NCI-H526 (cell line): ENCODE measurements around the gene POLD1.
A peak's percentile ranks its signal among the peaks of the same experiment; 100 is the strongest.
"Not testable (repeated sequence)": the region's sequence is repeated elsewhere in the genome, so short reads cannot be mapped to it uniquely, and the experiment has no call there.

Experiments used
- DNase-seq, 2 experiments: peaks; one replicate each; lab custom pipeline; 2025; lab: John Stamatoyannopoulos, UW

Gene POLD1

DNA sequence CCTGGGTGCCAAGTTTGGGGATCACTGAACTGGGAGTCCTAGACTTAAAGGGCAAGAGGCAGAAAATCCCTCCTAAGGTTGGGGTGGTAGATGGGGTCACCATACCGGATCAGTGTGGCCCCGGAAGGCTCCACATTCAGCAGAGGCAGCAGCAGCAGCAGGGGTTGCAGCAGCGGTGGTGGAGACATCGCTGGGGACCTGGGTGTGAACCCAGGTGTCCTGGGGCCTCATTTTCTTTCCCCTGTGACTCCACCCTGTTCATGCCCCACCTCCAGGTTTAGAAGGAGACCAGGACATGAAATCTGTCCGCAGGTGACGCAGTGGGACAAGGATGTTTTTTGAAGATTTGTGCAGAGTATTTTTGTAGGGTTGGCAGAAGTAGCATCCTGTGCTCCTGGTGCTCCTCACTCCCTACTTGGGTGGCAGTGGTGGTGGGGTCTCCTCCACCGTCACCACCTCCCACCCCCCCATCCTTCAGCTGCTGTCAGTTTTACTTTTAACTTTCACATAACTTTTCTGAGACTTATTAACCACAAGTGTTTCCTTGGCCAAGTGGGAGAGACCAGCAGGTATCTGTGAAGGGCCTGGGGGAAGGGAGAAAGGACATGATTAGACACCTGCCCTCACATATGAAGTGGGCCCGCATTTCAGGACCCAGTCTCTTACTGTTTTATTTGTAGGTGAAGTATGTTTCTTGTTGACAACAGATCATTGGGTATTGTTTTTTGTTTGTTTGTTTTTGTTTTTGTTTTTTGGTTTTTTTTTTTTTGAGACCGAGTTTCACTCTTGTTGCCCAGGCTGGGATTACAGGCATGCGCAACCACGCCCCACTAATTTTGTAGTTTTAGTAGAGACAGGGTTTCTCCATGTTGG, 18.5 kb upstream of the POLD1 start, which contains the start of gene NAPSA:
NAPSA (minus strand) TSS at position 206 of the 873 bp plus-strand sequence; CDS start at position 188, 18 bp downstream.
- DNase-seq: no peak

DNA sequence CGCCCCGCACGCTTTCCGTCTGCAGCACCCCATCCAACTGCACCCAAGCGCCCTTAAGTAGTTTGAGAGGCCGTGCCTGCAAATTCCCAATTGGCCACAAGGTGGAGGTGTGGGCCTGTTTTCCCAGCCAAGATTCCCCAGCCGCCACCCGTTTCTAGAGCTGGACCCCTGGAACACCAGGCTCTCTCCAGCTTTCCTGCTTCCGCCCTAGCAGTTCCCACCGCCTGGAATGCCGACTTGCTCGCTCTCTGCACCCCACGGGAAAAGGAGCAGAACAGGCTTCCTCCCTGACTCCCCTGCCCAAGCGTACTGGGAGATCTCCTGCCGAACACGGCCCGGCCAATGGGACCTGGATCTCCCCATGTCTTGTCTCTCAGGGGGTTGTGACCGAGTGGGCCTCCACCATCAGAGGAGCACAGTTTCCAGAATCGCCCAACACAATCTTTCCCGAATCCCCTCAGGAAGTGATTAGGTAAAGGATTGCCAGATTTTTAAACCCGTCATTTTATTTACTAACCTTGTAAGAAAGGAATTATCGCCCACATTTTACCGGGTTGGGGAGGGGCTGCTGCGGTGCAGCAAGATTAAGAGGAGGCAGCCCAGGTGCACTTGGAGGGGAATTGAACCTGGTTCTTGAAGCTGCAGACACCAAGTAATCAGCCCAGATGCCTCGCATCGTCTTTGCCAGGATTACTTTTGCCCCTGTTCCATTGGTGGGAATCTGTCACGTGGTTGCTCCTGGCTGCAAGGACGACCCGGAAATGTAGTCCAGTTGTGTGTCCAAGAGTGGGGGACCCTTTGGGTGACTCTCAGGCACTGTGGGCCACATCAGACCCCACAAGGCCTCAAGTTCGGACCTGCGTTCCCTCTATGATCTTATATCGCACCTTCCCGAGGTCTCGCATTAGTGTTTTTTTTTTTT, 15.2 kb upstream of the POLD1 start:
- DNase-seq: peak; percentile 74 to 90

DNA sequence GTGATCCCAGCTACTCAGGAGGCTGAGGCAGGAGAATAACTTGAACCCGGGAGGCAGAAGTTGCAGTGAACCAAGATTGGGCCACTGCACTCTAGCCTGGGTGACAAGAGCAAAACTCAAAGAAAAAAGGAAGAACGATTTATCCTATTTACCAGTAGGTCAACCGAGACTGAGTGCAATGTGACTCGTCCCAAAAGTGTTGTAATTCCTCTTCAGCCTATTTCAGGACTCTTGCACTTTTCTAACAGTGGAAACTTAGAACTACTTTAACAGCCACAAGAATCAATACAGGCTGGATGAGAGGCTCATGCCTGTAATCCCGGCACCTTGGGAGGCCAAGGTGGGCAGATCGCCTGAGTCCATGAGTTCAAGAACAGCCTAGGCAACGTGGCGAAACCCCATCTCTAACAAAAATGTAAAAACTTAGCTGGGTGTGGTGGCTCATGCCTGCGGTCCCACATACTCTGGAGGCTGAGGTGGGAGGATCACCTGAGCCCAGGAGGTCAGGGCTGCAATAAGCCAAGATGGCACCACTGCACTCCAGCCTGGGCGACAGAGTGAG, 12.2 kb upstream of the POLD1 start:
- DNase-seq: no peak

DNA sequence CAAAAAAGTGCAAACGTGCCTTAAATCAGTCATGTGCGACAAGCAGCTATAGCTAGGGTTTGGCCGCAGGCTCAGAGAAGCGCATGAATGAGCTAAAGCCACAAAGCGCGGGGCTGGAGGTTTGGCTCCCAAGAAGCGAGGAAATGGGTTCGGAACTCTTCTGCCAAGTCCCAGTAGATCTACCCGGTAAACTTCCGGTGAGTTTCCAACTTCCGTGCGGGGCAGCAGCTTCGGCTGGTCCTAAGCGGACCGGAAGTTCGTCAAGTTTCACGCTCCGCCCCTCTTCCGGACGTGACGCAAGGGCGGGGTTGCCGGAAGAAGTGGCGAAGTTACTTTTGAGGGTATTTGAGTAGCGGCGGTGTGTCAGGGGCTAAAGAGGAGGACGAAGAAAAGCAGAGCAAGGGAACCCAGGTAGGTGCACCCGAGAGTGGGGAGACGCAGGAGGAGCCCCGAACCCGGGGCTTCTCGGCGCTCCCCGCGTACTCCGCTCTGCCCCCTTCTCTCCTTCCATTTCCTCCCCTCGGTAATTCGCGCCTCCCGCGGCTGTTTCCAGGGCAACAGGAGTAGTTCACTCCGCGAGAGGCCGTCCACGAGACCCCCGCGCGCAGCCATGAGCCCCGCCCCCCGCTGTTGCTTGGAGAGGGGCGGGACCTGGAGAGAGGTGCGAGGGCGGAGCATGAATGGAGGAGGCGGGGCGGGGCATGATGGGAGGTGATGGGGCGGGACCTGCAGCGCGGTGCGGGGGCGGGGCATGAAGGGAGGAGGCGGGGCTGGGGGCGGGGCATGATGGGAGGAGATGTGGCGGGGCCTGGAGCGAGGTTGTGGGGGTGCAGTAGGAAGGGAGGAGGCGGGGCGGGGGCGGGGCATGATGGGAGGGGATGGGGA, 7.7 kb upstream of the POLD1 start, which contains the start of gene NR1H2:
NR1H2 (plus strand) TSS at position 292 of the 885 bp plus-strand sequence. CDS start 1,149 bp downstream, outside the sequence.
- DNase-seq: peak; percentile 94 to 98

DNA sequence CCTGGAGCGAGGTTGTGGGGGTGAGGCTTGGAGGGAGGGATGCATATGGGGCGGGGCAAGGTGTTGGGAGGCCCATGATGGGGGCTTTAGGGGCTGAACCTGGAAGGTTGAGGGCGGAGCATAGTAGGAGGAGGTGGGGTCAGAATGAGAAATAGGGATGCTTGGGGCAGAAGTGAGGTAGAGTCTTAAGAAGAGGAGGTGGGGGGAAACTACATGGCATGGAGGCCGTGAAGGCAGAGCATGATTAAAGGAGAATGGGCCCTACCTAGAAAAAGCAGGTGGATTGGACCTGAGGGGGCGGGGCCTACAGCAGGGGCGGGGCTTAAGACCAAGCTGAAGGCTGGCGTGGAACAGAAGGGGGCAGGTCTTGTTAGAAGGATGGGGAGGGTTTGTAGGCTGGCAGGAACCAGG, 7.1 kb upstream of the POLD1 start:
- DNase-seq: peak; percentile 56 to 85

DNA sequence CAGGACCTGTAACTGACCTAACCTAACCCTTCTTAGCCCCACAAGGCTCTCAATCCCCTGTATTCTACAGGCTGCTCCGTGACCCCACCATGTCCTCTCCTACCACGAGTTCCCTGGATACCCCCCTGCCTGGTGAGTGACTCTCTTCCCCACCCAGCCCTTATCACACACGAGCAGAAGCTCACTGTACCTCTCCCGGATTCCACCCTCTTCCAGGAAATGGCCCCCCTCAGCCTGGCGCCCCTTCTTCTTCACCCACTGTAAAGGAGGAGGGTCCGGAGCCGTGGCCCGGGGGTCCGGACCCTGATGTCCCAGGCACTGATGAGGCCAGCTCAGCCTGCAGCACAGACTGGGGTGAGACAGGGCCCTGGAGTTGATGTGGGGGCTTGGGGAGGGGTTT, 6.6 kb upstream of the POLD1 start:
- no peak for DNase-seq

DNA sequence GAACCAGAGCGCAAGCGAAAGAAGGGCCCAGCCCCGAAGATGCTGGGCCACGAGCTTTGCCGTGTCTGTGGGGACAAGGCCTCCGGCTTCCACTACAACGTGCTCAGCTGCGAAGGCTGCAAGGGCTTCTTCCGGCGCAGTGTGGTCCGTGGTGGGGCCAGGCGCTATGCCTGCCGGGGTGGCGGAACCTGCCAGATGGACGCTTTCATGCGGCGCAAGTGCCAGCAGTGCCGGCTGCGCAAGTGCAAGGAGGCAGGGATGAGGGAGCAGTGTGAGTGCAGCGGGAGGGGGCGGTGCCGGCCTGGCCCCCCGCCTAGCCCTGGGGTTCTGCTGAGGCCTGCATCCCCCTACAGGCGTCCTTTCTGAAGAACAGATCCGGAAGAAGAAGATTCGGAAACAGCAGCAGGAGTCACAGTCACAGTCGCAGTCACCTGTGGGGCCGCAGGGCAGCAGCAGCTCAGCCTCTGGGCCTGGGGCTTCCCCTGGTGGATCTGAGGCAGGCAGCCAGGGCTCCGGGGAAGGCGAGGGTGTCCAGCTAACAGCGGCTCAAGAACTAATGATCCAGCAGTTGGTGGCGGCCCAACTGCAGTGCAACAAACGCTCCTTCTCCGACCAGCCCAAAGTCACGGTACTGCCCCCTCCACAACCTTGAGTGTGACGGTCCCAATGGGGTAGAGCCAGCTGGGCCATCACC, 5.8 kb upstream of the POLD1 start:
- no peak for DNase-seq

DNA sequence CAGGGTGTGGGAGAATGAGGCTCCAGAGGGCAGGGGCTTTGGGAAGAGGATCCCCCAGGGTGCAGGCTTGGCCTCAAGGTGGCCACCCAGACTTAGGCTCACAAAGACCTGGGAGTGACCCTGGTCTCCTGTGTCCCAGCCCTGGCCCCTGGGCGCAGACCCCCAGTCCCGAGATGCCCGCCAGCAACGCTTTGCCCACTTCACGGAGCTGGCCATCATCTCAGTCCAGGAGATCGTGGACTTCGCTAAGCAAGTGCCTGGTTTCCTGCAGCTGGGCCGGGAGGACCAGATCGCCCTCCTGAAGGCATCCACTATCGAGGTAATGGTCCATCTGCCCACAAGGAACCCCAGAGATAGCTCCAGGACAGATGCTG, 5.3 kb upstream of the POLD1 start:
- DNase-seq: no peak

DNA sequence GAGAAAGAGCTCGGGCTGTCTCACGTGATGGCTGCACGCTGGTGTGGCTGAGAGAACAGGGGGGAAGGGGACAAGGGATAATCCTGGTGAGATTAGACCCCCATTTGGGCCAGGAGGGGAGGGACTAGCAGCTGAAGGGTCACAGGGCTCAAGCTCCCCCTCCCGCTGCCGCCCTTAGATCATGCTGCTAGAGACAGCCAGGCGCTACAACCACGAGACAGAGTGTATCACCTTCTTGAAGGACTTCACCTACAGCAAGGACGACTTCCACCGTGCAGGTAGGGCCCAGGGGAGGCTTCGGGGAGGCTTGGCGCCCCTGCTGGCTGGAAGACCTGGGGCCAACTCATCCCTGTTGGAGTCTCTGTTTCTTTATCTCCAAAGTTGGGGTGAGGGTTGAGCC, 4.5 kb upstream of the POLD1 start:
- no peak for DNase-seq

DNA sequence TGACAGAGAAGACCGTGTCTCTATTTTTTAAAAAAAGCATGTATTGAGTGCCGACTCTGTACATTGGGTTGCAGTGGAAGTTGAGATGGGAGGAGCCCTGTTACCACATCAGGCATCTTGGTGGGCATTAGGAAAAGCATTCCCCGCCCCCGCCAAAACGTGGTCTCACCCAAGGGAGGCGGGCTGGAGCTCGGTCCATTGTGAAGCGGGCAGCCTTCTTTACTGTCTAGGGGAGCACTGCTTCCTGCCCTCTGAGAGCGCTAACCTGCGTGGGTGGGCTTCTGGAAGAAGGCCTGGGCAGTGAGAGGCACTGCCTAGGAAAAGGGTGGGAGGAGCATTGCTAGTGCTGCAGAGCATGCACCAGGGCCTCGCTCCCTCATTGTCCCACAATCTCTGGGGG, 4.0 kb upstream of the POLD1 start:
- DNase-seq: no peak

DNA sequence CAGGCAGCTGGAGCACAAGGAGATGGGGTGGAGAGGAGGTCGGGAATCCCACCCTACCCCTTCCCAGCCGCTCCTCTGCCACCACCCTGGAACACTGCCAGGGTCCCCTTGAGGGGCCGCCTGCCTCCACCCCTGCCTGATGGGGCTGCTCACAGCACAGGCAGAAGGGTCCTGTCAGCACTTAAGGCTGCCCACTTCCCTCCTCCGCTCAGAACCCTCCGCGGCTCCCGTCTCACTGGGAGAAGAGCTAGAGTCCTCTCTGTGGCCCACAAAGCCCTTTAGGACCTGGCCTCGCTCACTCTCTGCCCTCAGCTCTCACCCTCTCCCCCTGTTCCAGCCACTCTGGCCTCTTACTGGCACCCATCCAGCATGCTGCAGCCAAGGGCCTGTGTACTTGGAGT, 3.4 kb upstream of the POLD1 start:
- DNase-seq: no peak

DNA sequence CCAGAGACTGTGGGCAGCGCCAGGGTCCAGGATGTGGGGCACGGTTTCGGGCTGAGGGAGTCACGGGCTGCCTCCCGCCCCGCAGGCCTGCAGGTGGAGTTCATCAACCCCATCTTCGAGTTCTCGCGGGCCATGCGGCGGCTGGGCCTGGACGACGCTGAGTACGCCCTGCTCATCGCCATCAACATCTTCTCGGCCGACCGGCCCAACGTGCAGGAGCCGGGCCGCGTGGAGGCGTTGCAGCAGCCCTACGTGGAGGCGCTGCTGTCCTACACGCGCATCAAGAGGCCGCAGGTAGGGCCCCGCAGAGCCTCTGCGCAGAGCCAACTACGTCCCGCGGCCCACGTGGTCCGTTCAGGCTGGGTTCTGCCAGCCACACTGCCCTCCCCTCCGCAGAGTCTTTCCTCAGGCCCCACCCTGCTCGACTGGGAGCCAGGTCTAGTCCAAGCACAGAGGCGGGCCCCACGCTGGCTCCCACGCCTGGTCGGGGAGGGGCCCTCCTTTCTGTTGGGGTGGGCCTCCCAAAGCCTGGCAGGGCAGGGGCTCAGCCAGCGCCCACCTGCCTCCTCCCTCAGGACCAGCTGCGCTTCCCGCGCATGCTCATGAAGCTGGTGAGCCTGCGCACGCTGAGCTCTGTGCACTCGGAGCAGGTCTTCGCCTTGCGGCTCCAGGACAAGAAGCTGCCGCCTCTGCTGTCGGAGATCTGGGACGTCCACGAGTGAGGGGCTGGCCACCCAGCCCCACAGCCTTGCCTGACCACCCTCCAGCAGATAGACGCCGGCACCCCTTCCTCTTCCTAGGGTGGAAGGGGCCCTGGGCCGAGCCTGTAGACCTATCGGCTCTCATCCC, 2.0 kb upstream of the POLD1 start:
- no peak for DNase-seq

DNA sequence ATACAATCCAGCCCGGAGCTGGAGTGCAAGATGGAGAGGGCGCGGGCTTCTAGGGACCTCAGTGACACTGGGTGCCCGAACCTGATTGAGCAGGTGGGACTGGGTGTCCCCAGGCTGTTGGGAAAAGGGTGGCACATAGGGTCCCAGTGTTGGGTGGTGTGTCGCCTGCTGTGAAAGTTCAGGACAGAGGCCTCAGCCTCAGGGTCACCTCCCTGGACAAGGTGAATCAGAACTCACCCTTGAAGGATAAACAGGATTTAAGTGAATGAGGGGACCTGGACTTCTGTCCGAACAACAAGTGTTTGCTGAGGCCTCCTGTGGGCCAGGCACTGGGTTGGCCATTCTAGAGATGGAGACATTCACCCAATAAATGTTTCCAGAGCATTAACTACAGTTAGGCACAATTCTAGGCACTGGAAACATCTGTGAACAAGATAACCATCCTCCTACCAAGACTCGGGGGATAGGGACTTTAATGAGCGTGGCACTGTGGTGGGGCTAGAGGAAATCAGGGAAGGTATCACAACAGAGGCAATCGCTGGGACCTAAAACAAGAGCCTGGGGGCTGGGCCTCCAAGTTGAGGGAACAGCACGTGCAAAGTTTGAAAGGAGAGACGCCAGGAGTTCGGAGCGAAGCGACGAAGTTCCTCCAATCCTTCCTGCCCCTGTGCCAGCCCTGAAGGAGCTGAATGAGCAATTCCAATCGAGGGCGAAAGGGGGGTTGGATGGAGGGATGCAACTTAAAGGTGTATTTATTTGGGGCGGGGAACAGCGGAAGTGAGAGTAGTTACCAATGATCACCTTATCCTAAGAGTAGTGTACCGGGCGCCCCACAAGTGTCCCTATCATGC, 921 bp upstream of the POLD1 start:
- peak in 1 of 2 experiments; percentile 47 for DNase-seq

DNA sequence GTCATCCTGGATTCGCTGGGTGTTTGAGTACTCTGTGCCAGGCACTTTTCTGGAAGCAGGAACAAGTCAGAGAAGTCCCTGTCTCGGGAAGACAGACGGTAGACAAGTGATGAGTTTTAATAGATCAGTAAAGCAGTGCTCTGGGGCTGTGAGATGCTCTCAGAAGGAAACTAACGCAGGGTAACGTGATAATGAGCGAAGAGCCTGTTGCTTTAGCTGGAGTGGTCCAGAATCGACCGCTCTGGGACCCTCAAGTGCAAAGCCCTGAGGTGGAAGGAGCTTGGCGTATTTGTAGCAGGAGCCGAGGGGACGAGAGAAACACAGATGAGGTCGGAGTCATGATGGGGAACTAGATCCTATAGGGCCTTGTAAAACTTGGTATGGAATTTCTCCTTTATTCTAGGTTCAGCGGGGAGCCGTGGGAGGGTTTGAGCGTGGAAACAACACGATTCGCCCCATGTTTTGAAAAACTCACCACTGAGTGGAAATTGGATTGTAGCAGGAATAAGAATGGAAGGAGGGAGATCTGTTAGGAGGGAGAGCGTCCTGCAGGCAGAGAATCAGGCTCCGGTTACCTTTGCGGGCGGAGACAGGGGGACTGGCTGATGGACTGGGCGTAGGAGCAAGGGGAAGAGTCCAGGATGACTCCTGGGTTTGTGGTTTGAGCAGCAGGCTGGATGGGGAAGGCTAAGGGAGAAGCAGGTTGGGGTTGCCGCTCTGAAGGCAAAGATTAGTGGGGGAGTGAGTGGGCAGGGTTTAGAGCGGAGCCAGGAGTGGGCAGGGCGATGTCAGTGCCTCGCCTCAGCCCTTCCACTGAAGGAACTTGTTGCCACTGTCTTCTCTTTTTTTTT, 763 bp downstream of the POLD1 start:
- DNase-seq: no peak

DNA sequence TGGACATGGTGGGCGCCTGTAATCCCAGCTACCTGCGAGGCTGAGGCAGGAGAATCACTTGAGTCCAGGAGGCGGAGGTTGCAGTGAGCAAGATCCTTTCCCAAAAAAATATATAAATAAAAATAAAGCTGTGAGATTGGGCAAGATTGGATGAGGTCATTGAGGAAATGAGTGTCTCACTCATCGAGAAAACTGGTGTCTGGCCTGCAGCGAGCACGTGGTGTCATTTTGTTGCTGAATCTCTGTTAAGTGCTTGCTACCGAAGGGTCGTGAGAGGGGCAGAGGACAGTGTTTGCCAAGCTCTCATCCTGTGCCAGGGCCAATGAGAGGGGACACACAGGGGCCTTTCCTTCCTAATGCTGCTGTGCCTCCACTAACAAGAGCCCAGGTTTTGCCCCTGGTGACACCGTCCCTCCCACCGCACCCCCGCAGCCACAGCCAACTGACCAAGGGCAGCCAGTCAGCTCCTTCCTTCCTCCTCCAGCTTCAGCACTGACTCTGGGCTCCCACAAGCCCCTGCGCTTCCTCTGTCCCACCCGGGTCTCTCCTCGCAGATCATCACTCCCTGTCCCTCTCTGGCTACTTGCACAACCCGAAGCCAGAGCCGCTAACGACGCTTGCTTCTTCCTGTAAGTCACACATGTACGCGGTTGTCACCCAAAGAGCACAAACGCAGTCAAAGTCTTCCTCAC, 3.2 kb downstream of the POLD1 start:
- no peak for DNase-seq

DNA sequence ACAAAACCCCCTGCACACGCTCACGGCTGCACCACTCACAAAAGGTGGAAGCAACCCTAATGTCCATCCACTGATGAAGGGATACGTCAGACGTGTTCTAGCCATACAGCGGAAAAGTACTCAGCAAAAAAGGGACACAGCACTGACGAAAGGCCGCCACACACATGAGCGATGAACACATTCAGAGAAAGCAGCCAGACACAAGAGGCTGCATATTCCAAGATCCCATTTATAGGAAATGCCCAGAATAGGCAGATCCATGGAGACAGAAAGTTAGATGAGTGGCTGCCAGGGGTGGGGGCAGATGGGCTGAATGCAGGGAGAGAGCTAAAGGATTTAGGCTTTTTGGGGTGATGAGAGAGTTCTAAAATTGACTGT, 3.7 kb downstream of the POLD1 start:
- no peak for DNase-seq

DNA sequence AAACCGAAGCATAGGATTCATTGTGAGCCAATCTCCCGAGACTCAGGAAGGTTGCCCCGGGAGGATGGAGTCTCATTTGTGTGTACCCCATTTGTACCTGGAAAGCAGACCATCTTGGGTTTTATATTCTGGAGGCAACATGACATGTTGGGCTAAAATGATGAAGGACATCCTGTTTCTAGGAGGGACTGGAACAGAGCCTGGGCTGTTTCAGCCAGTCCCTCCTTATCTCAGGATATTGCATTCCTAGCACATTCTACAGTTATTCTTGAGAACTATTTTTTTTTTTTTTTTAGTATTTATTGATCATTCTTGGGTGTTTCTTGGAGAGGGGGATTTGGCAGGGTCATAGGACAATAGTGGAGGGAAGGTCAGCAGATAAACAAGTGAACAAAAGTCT, 6.1 kb downstream of the POLD1 start:
- not testable (repeated sequence) for DNase-seq
